Neutrophil (primary cell): ENCODE data around the gene RAB6A.

Experiments used
- H3K27ac ChIP-seq: fragments of 200-600 bp; sonication (generic); 2 replicates; pipeline ENCODE4 v1.5.1; 2016; ENCODE audit warnings: mild to moderate bottlenecking, moderate library complexity
- H3K27me3 ChIP-seq: fragments of 200-600 bp; sonication (generic); 2 replicates; pipeline ENCODE4 v1.6.0; 2016; ENCODE audit warnings: mild to moderate bottlenecking
- H3K36me3 ChIP-seq: fragments of 200-600 bp; sonication (generic); 2 replicates; pipeline ENCODE4 v1.5.1; 2017
- H3K4me1 ChIP-seq, 2 experiments: fragments of 200-600 bp in 1 of 2; sonication (generic) in 1 of 2; 1 replicate in 1 of 2; 2 replicates in 1 of 2; pipeline versions ENCODE4 v1.5.1 to v1.6.1; 2013 to 2016; ENCODE audit warnings: low read depth in 1 of 2, low read length in 1 of 2, mild to moderate bottlenecking in 1 of 2, moderate library complexity in 1 of 2; ENCODE audit not compliant: control insufficient read depth in 1 of 2, insufficient read depth in 1 of 2
- H3K4me3 ChIP-seq, 2 experiments: fragments of 200-600 bp in 1 of 2; sonication (generic) in 1 of 2; 1 replicate in 1 of 2; 2 replicates in 1 of 2; pipeline ENCODE4 v1.5.1; 2013 to 2016; ENCODE audit warnings: low read depth in 1 of 2, low read length in 1 of 2, mild to moderate bottlenecking in 1 of 2, moderate library complexity in 1 of 2
- H3K9me3 ChIP-seq: fragments of 200-600 bp; sonication (generic); 2 replicates; pipeline ENCODE4 v1.5.1; 2016
- CTCF ChIP-seq: fragments of 200-600 bp; sonication (generic); IDR thresholded peaks from 2 replicates; pipeline ENCODE4 v1.5.1; 2016; ENCODE audit warnings: antibody characterized with exemption

The RAB6A gene

GRCh38 chr11:73656985-73657384 lies 103.9 kb downstream of the RAB6A start:
- TF ChIP-seq CTCF: no peak
- Histone ChIP-seq H3K27me3 (peaks cover 7% of the 10 kb centered on the region), H3K36me3 (no peaks in the 10 kb centered on the region)

GRCh38 chr11:73655686-73656085 lies 105.2 kb downstream of the RAB6A start:
- Histone ChIP-seq H3K36me3 (no peaks in the 10 kb centered on the region), H3K4me1 (peaks cover 2 to 4% of the 10 kb centered on the region in 2 experiments), H3K9me3 (no peaks in the 10 kb centered on the region), H3K27ac (no peak overlapping the region), H3K4me3 (no peak overlapping the region), H3K27me3 (no peaks in the 10 kb centered on the region)
- TF ChIP-seq CTCF: no peak

More at GRCh38 chr11:73656985-73657384, 103.9 kb downstream of the RAB6A start:
- Histone ChIP-seq H3K9me3 (no peaks in the 10 kb centered on the region), H3K4me3 (no peak overlapping the region), H3K4me1 (peaks cover 10 to 11% of the 10 kb centered on the region in 2 experiments), H3K27ac (no peak overlapping the region)

- no peaks in the 10 kb centered on the region for H3K4me1 ChIP-seq
- TF ChIP-seq CTCF: no peak
- no peak overlapping the region for H3K27ac ChIP-seq
- no peaks in the 10 kb centered on the region for H3K9me3 ChIP-seq
- no peaks in the 10 kb centered on the region for H3K36me3 ChIP-seq
- H3K4me3 ChIP-seq: no peak overlapping the region
- peaks cover 2% of the 10 kb centered on the region for H3K27me3 ChIP-seq
Measured at GRCh38 chr11:73654482-73655021, 106.3 kb downstream of the RAB6A start.

GRCh38 chr11:73653996-73654395 lies 106.9 kb downstream of the RAB6A start:
- peaks cover 7% of the 10 kb centered on the region for H3K27me3 ChIP-seq

GRCh38 chr11:73652856-73653559 lies 107.9 kb downstream of the RAB6A start:
- no peaks in the 10 kb centered on the region for H3K36me3 ChIP-seq
- H3K27me3 ChIP-seq: peaks cover 9% of the 10 kb centered on the region
- no peaks in the 10 kb centered on the region for H3K4me1 ChIP-seq
- no peaks in the 10 kb centered on the region for H3K9me3 ChIP-seq
- no peak for TF ChIP-seq CTCF
- H3K4me3 ChIP-seq: no peak overlapping the region
- no peak overlapping the region for H3K27ac ChIP-seq

More at GRCh38 chr11:73653996-73654395, 106.9 kb downstream of the RAB6A start:
- Histone ChIP-seq H3K4me1 (no peaks in the 10 kb centered on the region), H3K9me3 (no peaks in the 10 kb centered on the region), H3K4me3 (no peak overlapping the region), H3K36me3 (no peaks in the 10 kb centered on the region), H3K27ac (no peak overlapping the region)
- TF ChIP-seq CTCF: no peak
